ENCODE measurements around the gene PKP3.

Gene PKP3

DNA sequence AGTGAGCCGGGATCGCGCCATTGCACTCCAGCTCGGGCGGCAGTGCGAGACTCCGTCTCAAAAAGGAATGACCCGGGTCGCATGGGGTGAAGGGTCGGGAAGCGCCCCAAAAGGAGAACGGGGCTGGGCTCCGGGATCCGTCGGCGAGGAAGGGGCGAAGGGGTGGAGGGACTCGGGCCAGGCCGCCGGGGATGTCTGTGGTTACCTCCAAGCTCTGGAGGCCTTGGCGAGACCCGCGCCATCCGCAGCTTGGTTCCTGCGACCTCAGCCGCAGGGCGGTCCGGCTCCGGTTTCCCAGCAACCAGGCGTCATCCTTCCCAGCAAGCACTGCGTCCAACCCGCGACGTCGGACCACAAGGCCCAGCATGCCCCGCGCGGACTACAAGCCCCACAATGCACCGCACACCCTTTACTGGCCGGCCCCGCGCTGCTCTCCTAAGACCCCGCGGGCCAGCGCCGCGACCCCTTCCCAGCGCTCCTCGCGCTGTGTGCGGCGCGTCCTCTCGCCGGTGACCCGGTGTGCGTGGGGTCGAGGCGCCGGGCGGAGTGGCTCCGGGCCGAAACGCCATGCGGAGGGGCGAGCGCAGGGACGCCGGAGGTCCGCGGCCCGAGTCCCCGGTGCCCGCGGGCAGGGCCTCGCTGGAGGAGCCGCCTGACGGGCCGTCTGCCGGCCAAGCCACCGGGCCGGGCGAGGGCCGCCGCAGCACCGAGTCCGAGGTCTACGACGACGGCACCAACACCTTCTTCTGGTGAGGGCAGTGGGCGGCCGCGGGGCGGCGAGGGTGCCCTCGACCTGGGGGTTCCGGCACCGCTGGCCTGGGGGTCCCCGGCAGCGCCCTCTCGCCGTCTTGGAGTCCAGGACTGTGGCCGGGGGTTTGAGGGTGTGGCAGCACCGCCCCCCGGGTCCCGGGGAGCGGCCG, 56.1 kb downstream of the PKP3 start, which contains the start of gene PTDSS2:
TSS of gene PTDSS2 (plus strand) at position 391 of the 920 bp plus-strand sequence. CDS start at position 568, 177 bp downstream.
- peak; percentile 94 for DNase-seq

DNA sequence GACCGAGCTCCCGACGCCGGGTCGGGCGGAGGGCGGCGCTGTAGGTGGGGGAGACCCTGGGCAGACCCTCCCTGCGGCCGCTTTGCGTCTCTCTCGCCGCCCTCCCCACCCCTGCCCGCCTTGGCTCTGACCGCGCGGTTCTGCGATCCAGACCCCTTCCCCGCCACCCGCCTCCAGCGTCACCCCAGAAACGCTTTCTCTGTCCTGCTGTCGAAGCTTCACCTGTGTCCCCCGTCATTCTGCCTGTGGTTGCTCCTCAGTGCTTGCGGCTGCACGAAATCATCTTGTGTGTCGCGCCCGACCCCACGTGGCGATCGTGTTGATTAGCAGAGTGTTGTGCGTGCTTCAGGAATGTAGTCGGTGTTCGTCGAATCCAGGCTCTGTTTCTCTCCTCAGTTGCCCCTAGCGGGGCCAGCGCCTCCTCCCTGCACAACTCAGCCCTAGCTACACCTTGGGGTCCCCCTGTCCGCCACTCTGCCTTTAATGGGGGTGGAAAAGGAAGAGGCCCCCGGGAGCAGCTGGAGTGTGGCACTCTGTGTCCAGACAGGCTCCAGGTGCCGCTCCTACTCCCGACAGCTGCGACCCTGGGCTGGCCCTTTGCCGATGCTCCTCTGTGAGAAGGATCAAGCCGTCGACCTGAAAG, 56.9 kb downstream of the PKP3 start:
- DNase-seq = peak; percentile 33

DNA sequence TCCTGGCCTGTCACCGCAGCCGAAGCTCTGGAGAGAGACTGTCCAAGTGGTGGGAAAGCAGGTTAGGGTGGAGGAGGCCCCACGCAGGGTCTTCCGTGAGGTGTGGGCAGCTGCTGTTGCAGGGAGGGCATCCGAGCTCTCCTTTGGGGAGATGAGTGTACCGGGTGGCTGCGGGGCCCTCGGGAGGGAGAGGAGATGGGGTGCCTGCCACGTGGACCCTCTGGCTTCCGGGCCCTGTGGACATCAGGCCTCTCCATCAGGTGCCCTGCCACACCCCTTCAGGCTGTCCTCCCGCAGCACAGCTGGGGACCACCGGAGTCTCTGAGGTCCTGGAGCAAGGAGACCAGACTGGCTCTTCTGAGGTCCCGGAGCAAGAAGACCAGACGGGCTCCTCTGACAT, 57.7 kb downstream of the PKP3 start:
- DNase-seq = no peak

DNA sequence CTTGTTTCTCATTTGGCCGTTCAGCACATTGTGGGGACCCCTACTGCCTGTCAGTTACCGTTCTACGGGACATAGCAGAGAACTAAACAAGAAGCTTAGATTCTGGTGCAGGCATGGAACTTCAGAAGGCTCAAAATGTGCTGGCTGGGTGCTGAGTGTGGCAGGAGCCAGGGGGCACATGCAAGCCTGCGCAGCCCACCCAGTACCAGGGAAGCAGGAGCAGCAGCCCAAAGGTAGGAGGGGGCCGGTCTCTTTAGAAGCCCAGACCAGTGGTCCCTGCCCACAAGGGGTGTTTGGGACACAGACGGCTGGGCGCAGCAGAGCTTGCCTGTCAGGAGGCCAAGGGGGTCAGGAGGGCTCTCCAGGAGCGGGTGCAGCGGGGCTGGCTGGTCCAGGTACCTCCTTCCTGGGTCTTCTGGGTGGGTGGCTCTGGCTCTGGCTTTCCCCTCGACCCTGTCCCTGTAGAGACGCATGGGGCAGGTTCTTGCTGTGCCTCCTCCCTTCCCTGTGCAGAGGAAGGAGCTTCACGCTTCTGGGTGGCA, 58.3 kb downstream of the PKP3 start:
- DNase-seq = no peak

DNA sequence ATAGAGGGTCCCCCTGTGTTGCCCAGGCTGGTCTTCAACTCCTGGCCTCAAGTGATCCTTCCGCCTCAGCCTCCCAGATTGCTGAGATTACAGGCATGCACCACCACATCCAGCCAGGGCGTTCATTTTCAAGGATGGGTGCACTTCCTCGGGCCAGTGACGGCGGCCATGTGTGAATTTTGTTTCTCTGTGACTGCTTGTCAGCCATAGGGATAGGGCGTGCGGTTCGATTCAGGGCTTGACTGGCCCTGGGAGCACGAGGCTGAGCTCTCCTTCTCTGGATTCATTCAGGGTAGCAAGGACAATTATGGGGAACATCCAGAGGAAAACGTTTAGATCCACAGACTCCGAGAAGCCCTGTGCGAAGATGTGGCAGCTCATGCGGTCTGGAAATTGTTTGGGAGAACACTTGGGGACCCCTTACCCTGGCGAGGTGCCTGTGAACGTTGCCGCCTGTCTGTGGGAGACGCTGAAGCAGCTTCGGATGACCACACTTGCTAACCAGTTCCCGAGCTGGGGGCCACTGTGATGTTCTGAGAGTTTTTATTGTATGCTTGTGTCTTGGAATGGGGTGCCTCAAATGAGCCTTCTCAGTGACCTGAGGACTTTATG, 59.0 kb downstream of the PKP3 start:
- DNase-seq = no peak

DNA sequence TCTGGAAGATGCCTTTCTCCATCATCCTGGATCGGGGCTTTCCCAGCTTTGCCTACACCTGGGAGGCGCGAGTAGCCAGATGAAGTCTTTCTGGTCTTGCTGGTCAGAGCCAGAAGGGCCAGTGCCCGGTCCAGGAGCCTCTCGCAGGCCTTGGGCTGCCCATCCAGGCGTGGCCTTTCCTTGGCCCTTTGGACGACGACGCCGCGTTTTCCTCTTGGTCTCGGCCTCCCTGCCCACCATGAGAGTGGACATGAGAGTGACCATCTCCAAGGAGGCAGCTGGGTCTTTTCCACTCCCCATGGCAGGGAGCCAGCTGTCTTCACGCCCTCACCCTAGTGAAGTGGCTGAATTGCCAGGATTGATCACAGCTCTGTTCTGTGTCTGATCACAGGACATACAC, 59.6 kb downstream of the PKP3 start:
- DNase-seq = no peak

DNA sequence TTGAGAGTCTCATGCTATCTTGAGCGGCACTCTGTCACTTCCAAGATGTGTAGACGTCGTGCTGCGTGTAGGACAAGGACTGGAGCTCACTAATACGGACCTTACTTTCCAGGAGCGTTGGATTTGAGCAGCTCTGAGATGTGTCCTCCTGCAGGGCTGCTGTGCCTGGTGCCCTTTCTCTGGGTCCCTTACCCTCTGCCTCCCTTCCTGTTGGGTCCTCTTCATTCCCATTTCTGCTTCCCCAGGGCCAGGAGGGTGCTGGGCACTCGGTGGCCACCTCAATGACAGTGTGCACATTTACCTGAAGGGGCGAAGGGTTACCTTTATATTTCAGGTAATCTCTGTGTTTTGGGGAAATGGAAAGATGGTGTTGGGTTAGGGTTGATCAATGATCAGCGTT, 60.0 kb downstream of the PKP3 start:
- DNase-seq = no peak

Data from NCI-H1092 treated with DMSO at 0.1 percent for 48 hours (cell line).